B cell (primary cell): ENCODE measurements around the gene ZMYND8.

Source experiments
- EZH2 ChIP-seq: IDR thresholded peaks from 2 replicates; pipeline ENCODE4 v1.6.1; 2012; ENCODE audit warnings: borderline replicate concordance, low read depth, mild to moderate bottlenecking, moderate library complexity, low read length; ENCODE audit not compliant: insufficient read depth, poor library complexity, severe bottlenecking
- TF ChIP-seq, protein P1 (sequence below): fragments of 200-600 bp; IDR thresholded peaks from one replicate; pipeline ENCODE4 v1.8.0; 2022; ENCODE audit warnings: antibody characterized with exemption, mild to moderate bottlenecking

DNA sequence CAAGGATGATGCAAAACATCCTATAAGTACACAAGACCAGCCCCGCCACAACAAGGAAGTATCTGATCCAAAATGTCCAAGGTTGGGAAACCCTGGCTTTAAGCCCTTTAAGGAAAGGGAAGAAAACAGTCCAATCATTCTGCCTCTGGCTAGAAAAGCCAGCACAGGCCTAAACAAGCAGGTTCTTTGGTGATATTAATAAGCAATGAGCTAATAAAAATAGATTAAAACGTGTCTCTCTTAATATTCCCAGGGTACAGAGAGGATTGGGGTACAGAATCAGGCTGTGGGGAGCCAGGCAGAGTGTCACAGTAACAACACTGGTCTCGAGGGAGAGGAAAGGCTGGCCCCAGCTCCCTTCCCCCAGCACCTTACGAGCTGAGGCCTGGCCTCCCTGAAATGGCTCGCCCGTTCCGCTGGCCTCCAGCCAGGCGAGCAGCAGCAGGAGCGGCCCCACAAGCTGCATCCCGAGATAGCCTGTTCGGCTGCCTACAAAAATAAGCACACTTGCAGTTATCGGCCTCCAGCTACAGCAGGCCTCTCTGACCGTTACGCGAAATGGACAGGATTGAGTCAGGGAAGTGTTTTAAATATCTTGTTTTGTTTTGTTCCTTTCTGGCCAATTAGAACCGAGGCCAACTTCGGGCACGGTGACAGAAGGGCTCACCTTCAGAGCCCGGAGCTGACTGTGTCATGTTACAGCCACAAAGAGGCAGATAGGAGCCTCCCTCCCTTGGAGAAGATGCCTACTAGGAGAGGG, 4.0 kb upstream of the ZMYND8 start:
- TF ChIP-seq, protein P1, sequence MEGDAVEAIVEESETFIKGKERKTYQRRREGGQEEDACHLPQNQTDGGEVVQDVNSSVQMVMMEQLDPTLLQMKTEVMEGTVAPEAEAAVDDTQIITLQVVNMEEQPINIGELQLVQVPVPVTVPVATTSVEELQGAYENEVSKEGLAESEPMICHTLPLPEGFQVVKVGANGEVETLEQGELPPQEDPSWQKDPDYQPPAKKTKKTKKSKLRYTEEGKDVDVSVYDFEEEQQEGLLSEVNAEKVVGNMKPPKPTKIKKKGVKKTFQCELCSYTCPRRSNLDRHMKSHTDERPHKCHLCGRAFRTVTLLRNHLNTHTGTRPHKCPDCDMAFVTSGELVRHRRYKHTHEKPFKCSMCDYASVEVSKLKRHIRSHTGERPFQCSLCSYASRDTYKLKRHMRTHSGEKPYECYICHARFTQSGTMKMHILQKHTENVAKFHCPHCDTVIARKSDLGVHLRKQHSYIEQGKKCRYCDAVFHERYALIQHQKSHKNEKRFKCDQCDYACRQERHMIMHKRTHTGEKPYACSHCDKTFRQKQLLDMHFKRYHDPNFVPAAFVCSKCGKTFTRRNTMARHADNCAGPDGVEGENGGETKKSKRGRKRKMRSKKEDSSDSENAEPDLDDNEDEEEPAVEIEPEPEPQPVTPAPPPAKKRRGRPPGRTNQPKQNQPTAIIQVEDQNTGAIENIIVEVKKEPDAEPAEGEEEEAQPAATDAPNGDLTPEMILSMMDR: no peak
- no peak for TF ChIP-seq EZH2
